Myocyte (in vitro differentiated cells): ENCODE measurements around the gene NRIP1. TPM values are rescaled to one million over a fixed set of nuclear protein-coding genes. Genes with fewer than 3 reads are reported as not detected.
"Not testable (repeated sequence)": the region's sequence is repeated elsewhere in the genome, so short reads cannot be mapped to it uniquely, and the experiment has no call there.

Experiments used
- DNase-seq: peaks from one replicate; pipeline ENCODE4 v3.0.0-alpha.2; 2012; ENCODE audit warnings: low read depth
- total RNA-seq: library from RNA; depleted of rRNA; stranded (reverse); fragments of >200 nt; gene quantifications from 2 replicates; pipeline ENCODE4 v1.2.3, GENCODE V29; 2014

The NRIP1 gene
- total RNA-seq, 1 donor from 2014 or later = 37.3 TPM

DNA sequence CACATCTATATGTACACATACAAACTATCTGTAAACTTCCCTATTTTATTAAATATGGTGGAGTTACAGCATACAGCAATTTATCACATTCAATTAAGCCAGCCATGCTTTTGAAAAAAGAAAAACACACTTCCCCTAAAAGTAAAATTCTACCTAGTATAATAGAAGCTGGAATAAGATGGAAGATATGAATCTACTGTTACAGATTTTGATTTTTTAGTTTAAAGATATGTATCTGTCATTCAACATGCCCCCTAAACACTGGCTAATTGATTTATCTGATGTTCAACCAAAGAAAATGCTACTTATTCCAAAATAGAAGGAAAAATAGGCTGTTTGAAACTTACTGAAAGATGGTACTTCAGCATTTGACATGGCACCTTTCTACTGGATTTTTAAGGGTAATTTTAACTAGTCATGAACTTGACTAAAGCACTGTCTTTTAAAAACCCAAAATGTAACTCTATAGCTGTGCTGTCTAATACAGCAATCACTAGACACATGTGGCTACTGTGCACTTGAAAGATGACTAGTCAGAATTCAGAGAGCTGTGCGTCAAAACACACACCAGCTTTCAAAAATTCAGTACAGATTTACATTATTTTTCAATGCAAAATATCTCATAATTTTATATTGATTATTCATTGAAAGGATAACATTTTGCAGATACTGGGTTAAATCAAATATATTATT is 25.0 kb downstream of the NRIP1 start:
- no peak for DNase-seq

DNA sequence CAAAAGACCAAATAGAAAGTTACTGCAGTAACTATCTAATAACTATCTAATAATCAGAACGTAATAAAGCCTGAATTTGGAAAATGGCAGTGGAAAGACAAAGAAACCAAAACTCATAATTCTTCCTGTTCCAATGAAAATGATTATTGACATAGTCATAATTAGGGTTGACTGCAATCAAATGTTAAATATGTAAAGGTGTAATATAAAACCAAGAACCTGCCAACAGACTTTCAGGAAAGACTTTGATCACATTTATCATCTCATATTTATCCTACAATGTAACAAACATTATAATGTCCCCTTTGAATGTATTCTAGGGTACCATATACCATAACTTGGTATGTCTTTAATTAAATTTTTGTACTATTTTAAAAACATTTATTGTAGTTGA is 26.9 kb downstream of the NRIP1 start:
- DNase-seq = no peak

GRCh38 chr21:15037095-15037899 is 27.5 kb downstream of the NRIP1 start:
- no peak for DNase-seq

- DNase-seq = no peak
Observed at GRCh38 chr21:15036189-15036588, 28.6 kb downstream of the NRIP1 start.

- DNase-seq = no peak
Observed at GRCh38 chr21:15034126-15034853, 30.5 kb downstream of the NRIP1 start.

DNA sequence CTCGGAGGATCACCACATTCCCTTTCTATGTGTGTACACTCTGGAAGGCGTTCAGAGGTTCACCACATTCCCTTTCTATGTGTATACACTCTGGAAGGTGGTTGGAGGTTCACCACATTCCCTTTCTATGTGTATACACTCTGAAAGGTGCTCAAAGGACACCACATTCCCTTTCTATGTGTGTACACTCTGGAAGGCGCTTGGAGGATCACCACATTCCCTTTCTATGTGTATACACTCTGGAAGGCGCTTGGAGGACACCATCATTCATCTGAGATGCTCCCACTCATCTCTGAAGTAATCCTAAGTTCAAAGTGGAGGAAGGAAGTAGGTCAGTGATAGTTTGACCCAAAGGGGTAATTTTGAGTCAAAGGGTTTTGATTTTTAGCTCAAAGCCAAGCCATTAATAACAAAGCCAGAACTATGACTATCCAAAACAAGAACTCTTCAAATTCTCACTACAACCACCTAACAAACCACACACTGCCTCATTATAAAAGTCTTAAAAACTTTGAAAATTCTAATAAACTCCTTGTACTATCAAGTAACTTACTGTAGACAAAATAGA is 32.9 kb downstream of the NRIP1 start:
- no peak for DNase-seq

- DNase-seq = not testable (repeated sequence)
Observed at GRCh38 chr21:15031362-15031761, 33.4 kb downstream of the NRIP1 start.

DNA sequence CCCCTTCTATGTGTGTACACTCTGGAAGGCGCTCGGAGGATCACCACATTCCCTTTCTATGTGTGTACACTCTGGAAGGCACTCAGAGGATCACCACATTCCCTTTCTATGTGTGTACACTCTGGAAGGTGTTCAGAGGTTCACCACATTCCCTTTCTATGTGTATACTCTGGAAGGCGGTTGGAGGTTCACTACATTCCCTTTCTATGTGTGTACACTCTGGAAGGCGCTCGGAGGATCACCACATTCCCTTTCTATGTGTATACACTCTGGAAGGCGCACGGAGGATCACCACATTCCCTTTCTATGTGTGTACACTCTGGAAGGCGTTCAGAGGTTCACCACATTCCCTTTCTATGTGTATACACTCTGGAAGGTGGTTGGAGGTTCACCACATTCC is 33.9 kb downstream of the NRIP1 start:
- not testable (repeated sequence) for DNase-seq

GRCh38 chr21:15029077-15029476 is 35.7 kb downstream of the NRIP1 start:
- DNase-seq = no peak

DNA sequence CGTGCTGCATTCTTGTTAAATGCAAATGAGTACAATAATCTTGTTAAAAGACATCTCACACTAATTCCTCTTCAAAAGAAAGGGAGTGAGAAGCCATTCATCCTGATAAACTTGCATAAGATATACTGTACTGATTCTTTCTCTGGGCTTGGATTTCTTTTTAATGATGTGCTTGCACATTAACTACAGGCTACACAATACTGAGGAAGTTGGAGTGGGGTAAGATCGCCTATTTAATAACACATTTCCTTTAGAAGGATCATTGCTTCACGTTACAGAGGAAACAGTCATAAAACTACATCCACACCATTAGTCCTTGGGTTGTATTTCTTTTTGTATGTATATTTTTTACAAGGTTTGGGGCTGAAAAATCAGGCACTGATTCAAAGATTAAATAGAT is 36.6 kb downstream of the NRIP1 start:
- DNase-seq = no peak

- no peak for DNase-seq
Observed at GRCh38 chr21:15027056-15027455, 37.7 kb downstream of the NRIP1 start.

DNA sequence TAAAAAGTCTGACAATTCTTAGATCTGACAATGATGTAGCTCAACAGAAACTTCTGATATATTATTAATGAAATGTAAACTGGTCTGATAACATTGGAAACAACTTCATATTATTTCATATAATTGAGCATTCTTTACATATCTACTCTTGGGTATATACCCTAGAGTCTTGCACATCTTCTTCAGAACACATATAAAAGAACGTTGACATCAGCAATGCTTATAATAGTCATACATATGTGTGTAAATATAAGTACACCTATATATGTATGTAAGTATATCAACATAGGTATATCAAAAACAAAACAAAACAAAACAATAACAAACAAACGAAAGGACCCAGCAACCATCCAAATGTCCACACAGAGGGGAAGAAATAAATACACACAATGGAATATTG is 38.4 kb downstream of the NRIP1 start:
- no peak for DNase-seq

DNA sequence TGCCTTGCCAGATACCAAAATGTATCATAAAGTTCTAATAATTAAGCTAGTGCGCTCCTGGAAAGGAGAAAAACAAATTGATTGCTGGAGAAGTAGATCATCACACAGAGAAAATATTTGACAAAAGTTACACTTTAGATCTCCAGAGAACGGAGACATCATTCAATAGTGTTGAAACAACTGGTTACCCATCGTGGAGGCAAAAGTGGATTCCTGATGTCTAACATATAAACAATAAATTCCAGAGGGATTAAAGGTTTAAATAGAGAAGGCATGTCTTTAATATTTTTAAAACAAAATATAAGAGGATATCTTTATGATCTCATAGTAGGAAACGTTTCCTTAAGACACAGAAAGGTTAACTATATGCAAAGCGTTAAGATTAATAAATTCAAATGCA is 41.0 kb downstream of the NRIP1 start:
- DNase-seq = no peak

- DNase-seq = no peak
Observed at GRCh38 chr21:15022608-15023261, 42.1 kb downstream of the NRIP1 start.

DNA sequence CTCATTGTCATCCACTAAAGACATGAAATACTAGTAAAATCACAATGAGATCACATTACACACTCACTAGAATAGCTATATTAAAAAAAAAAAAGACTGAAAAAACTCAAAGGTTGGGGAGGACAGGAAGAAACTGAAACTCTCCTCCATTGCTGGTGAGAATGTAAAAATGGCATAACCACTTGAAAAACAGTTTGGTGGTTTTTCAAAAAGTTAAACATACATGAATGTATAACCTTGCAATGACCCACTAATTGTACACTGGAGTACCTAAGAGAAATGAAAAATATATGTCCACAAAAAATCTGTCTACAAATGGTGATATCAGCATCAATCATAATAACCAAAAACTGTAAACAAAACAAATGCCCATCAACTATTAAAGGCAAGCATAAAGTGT is 44.0 kb downstream of the NRIP1 start:
- DNase-seq = no peak

GRCh38 chr21:15018382-15018781 is 46.4 kb downstream of the NRIP1 start:
- DNase-seq = no peak

GRCh38 chr21:15015622-15016471 is 49.0 kb downstream of the NRIP1 start:
- DNase-seq = no peak

- DNase-seq = no peak
Observed at GRCh38 chr21:15014221-15014620, 50.6 kb downstream of the NRIP1 start.

DNA sequence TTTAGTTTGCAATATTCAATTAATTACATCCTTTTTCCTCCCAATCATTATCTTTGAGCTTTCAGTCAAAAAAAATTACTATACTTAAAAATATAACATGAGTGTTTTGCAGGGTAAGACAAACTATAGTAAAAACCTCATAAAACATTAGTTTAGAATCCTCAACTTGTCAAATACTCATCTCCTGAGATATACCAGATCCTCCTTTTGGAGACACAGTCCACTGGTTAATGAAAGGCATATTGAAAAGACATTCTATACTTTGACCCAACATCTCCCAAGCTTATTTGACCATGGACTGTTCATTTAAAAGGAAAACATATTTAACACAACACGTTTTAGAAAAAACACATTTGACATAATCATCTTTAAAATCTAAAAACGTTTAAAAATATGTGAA is 52.8 kb downstream of the NRIP1 start:
- no peak for DNase-seq

DNA sequence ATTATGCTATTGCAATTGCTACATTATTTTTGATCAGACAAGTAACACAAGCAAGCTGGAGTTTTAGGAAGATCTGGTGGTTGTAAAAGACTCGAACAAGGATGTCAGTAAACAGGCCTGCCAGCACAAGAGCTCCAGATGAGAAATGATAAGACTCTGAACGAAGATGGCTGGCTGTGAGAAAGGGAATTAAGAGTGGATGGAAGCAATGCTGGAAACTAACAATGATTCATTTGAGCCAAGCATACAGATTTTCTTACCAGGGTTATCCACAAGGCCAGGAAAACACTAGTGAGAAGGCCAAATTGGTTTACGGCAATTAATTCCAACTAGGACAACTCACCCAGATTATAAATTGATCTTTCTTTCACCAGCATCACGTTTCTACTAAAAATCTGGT is 54.2 kb downstream of the NRIP1 start:
- DNase-seq = no peak
